GM18909 (cell line): Measurements from ENCODE around the gene HDAC1.

Experiments
- ATAC-seq: cut with Tn5 transposase; IDR thresholded peaks from one replicate; pipeline ENCODE4 v1.9.1; 2021; ENCODE audit warnings: mild to moderate bottlenecking; ENCODE audit not compliant: unreplicated experiment, poor library complexity

The HDAC1 gene

GRCh38 chr1:32363713-32364112, 71.8 kb downstream of the HDAC1 start:
- no peak for ATAC-seq

DNA sequence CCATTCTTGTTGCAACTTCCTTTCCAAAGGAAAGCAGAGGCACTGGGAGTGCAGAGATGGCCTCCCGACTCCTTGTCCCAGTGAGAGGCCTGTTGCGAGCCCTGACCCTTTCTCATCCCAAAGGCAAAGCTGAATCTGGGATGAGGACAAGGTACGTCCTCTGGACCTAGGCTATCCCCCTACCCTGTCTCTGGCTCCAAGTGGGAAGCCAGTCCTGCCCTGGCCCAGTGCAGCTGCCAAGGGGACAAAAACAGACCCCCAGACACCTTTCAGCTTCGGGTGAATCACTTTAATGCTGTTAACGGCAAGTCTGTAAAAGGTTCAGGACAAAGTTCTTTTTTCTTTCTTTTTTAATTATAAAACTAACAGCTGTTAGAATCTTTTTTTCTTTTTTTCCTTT, 73.0 kb downstream of the HDAC1 start:
- no peak for ATAC-seq

GRCh38 chr1:32365445-32365844, 73.6 kb downstream of the HDAC1 start:
- ATAC-seq: no peak

DNA sequence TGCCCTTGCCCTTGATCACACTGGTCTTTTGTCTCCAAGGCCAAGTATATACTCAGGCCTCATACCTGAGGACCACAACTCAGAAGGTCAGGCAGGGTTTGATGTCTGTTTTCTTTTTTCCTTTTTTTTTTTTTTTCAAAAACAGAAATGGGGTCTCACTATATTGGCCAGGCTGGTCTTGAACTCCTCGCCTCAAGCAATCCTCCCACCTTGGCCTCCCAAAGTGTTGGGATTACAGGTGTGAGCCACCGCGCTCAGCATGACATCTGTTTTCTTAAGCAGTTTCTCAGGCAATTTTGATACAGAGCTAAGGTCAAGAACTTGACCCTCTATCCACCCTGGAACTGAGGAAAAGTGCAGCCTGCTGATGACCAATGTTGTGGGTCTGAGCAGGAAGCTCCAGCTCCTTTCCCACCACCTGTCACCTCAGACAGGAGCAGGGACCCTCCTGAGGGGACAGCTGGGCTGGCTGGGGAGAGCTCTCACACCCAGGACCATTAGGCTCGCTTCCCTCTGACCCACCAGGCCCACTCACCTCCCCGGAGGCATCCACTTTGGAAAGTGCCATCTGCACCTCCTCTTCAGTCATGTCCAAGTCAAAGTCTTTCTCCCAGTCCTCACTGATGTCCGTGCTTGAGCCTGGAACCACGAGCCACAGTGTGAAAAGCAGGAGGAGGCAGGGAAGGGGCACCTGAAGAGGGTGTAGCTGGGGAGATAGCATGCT, 76.2 kb downstream of the HDAC1 start:
- no peak for ATAC-seq

- no peak for ATAC-seq
Measured at GRCh38 chr1:32372149-32372756, 80.4 kb downstream of the HDAC1 start.

DNA sequence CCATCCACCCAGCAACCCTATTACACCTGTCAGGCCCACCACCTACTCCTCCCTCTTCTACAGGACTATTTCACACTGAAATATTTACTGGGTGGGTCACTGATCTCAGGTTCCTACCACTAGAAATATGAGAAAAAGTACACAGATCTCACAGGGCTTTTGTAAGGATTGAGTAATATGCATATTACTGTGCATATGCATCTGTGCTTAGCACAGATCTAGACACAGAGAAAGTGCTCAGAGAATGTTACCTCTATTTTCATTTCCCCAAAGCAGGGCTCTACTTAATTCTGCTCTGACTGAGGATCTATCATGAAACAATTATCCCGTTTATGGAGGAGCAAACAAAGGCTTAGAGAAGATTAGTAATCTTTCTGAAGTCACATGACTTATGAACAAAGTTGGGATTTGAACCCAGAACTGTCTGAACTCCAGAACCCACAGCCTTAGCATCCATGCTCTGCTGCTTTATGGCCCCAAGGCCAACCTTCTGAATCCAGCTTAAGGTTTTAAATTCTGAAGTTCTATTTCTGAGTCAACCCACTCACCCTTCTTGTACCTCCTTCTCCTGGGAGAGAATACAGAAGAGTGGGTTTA, 82.2 kb downstream of the HDAC1 start:
- no peak for ATAC-seq

DNA sequence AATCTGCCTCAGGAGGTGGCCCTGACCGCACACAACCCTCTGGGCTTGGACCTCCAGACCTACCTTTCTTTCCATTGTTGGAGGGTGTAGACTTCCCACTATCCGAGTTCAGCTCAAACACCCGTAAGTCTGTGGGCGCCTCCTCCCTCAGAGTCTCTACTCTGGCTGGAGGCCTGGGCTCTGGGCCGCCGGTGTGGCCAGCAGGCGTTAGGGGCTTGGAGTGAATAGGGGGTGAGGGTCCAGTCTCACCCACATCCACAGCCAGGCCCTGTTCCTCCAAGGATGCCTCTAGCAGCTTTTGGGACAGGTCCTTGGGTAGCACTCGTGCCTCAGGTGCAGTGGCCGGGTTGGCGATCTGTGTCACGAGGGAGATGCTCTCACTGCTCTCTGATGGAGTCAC, 84.3 kb downstream of the HDAC1 start:
- no peak for ATAC-seq

- ATAC-seq: no peak
Measured at GRCh38 chr1:32377541-32378220, 85.8 kb downstream of the HDAC1 start.

DNA sequence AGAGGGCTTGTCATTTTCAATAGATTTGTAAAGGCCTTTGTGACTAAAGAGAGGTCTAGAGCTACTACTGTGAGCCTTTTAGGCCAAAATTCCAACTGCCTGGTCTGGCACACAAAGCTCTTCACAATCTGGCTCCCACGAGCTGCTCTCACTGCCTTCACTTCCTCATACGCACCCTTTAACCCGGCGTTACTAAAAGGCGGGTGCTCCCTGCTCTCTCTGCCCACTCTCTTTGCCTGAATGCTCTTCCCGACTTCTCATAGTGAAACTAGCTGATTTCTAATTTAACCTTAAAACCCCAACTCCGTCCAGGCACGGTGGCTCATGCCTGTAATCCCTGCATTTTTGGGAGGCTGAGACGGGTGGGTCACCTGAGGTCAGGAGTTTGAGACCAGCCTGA, 88.2 kb downstream of the HDAC1 start:
- ATAC-seq: no peak
